ENCODE data around the gene LRRC17. TPM values are rescaled to one million over a fixed set of nuclear protein-coding genes. Genes with fewer than 3 reads are reported as not detected.

Gene LRRC17
- total RNA-seq, 4 donors from 2014 or later = 0.83 to 3.5 (median 2.6) TPM

DNA sequence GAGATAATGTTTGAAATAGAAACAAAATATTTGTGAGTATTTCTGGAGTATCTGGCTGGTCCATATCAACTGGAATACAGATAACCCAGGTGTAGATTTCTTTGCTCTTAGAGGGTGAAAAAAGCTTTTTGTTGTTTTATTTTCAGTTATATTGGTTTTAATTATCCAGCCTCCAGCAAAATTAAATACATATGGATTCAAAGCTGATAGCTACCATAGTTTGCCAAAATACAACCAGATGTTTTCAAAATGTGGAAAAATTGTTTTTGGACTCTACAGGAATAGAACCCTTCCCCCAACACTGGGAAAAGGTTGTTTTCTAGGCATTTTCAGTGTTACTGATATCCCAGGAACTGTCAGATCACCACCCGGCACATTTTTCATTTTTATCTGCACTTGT, 30.1 kb downstream of the LRRC17 start:
- no peaks in the 10 kb centered on the region for H3K36me3 ChIP-seq
- peaks cover 8 to 20% (median 12%) of the 10 kb centered on the region in 4 donors for H3K4me1 ChIP-seq
- H3K4me3 ChIP-seq = no peak overlapping the region
- no peak overlapping the region for H3K27ac ChIP-seq (replicated peaks in 1 of 4)
- intact Hi-C loops (cut with DNase I) = no loop called here
- TF ChIP-seq POLR2A (IDR thresholded peaks at IDR 0.05; ENCODE audit: low read depth) (no peak), POLR2AphosphoS5 (IDR thresholded peaks at IDR 0.05) (no peak), EP300 (IDR thresholded peaks at IDR 0.05) (no peak)
- TF ChIP-seq, protein P1, sequence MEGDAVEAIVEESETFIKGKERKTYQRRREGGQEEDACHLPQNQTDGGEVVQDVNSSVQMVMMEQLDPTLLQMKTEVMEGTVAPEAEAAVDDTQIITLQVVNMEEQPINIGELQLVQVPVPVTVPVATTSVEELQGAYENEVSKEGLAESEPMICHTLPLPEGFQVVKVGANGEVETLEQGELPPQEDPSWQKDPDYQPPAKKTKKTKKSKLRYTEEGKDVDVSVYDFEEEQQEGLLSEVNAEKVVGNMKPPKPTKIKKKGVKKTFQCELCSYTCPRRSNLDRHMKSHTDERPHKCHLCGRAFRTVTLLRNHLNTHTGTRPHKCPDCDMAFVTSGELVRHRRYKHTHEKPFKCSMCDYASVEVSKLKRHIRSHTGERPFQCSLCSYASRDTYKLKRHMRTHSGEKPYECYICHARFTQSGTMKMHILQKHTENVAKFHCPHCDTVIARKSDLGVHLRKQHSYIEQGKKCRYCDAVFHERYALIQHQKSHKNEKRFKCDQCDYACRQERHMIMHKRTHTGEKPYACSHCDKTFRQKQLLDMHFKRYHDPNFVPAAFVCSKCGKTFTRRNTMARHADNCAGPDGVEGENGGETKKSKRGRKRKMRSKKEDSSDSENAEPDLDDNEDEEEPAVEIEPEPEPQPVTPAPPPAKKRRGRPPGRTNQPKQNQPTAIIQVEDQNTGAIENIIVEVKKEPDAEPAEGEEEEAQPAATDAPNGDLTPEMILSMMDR (IDR thresholded peaks at IDR 0.05) = no peak
- no peak for DNase-seq (ENCODE audit: extremely low spot score)
- H3K27me3 ChIP-seq = no peaks in the 10 kb centered on the region
- WGBS = 91% methylated on average over 1 of the region's 1 CpG
- H3K9me3 ChIP-seq = no peaks in the 10 kb centered on the region

DNA sequence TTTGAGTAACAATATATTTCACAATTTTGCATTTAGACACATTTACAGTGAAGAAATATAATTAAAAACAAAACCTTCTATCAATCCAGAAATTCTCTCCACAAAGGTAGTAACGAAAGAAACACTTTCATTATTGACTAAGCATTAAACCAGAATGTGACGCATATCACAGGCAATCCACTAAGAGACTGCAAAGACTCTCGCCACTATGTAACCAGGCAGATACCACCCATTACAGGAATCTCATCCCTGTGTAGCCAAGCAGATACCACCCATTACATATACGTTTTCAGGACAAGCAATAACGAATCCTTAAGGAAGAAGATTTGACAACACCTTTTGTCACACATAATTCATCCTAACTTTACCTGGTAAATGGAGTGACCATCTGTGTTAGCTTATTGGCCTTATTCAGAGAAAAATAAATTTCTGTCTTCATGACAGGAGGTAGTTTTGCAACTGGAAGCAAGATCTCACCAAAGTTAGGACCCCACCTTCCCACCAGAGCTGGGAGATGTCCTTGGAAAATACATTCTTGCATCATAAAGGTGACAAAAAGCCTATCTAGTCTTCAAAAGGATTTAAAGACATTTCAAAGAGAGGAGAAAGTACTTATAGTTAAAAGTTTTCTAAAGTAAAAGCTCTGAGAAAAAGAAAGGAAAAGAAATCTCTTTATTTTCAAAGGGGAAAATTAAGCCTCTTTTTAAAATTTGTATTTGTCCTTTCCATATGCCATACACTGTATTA, 30.8 kb downstream of the LRRC17 start:
- Histone ChIP-seq H3K9me3 (no peaks in the 10 kb centered on the region), H3K4me1 (peaks cover under 1 to 13% (median 5%) of the 10 kb centered on the region in 4 donors), H3K27me3 (no peaks in the 10 kb centered on the region), H3K36me3 (no peaks in the 10 kb centered on the region), H3K4me3 (no peak overlapping the region), H3K27ac (replicated peaks in 1 of 4) (no peak overlapping the region)
- TF ChIP-seq POLR2A (IDR thresholded peaks at IDR 0.05; ENCODE audit: low read depth) = no peak
- no peak for TF ChIP-seq POLR2AphosphoS5 (IDR thresholded peaks at IDR 0.05)
- TF ChIP-seq, protein P1 (IDR thresholded peaks at IDR 0.05) = no peak
- no peak for TF ChIP-seq EP300 (IDR thresholded peaks at IDR 0.05)
- 92% methylated on average over 5 of the region's 5 CpGs for whole genome bisulfite sequencing
- DNase-seq (ENCODE audit: extremely low spot score) = no peak
- intact Hi-C loops (cut with DNase I) = no loop called here

DNA sequence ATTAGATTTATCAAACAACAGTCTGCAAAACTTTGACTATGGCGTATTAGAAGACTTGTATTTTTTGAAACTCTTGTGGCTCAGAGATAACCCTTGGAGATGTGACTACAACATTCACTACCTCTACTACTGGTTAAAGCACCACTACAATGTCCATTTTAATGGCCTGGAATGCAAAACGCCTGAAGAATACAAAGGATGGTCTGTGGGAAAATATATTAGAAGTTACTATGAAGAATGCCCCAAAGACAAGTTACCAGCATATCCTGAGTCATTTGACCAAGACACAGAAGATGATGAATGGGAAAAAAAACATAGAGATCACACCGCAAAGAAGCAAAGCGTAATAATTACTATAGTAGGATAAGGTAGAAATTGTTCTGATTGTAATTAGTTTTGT, 31.4 kb downstream of the LRRC17 start:
- DNase-seq (ENCODE audit: extremely low spot score) = no peak
- intact Hi-C loops (cut with DNase I) = no loop called here
- no peaks in the 10 kb centered on the region for H3K9me3 ChIP-seq
- TF ChIP-seq, protein P1 (IDR thresholded peaks at IDR 0.05) = no peak
- no peak for TF ChIP-seq EP300 (IDR thresholded peaks at IDR 0.05)
- TF ChIP-seq POLR2AphosphoS5 (IDR thresholded peaks at IDR 0.05) = no peak
- no peak for TF ChIP-seq POLR2A (IDR thresholded peaks at IDR 0.05; ENCODE audit: low read depth)
- peaks cover 0 to 7% (median under 1%) of the 10 kb centered on the region in 4 donors for H3K4me1 ChIP-seq
- WGBS = 93% methylated on average over 4 of the region's 4 CpGs
- no peak overlapping the region for H3K27ac ChIP-seq (replicated peaks in 1 of 4)
- H3K4me3 ChIP-seq = no peak overlapping the region
- no peaks in the 10 kb centered on the region for H3K27me3 ChIP-seq
- no peaks in the 10 kb centered on the region for H3K36me3 ChIP-seq

DNA sequence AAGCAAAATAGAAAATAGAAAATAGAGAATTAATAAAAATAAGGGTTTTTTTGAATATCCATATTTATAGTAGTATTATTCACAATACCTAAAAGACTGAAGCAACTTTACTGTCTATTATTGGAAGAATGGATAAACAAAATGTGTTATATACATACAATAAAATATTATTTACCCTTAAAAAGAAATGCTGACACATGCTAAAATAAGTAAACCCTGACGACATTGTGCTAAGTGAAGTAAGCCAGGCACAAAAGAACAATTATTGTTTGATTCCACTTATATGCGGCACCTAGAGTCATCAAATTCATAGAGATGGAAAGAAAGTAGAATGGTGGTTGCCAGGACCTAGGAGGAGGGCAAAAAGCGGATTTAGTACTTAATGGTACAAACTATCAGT, 39.0 kb downstream of the LRRC17 start:
- no peak overlapping the region for H3K4me3 ChIP-seq
- peaks cover 0 to 7% (median 0%) of the 10 kb centered on the region in 4 donors for H3K9me3 ChIP-seq
- intact Hi-C loops (cut with DNase I) = no loop called here
- 99% methylated on average over 3 of the region's 3 CpGs for WGBS
- no peaks in the 10 kb centered on the region for H3K36me3 ChIP-seq
- DNase-seq (ENCODE audit: extremely low spot score) = no peak
- H3K27me3 ChIP-seq = no peaks in the 10 kb centered on the region
- H3K27ac ChIP-seq (replicated peaks in 1 of 4) = no peak overlapping the region
- H3K4me1 ChIP-seq = peaks cover 0 to 4% (median 0%) of the 10 kb centered on the region in 4 donors
- TF ChIP-seq POLR2AphosphoS5 (IDR thresholded peaks at IDR 0.05) (no peak), EP300 (IDR thresholded peaks at IDR 0.05) (no peak), POLR2A (IDR thresholded peaks at IDR 0.05; ENCODE audit: low read depth) (no peak)
- TF ChIP-seq, protein P1 (IDR thresholded peaks at IDR 0.05) = no peak

Measured in esophagus muscularis mucosa (tissue), 4 donors.